GDM1 (cell line): Measurements from ENCODE around the gene TM4SF20.
"Not testable (repeated sequence)": the region's sequence is repeated elsewhere in the genome, so short reads cannot be mapped to it uniquely, and the experiment has no call there.

Experiments
- DNase-seq: peaks from one replicate; lab custom pipeline; 2025; lab: John Stamatoyannopoulos, UW

Gene TM4SF20

DNA sequence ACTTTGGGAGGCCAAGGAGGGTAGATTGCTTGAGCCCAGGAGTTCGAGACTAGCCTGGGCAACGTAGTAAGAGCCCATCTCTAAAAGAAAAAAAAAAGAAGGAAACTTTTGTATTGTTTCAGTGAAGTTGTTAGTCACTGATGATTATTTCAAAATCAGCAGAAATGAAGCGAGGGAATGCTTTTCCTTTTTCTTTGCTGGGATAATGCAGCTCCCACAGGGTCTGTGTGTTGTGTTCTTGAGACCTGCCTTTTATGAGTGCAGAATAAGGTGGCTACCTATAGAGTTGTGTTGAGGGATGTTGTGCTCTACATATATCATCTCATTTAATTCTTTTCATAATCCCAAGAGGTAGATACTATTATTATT lies 11.7 kb downstream of the TM4SF20 start:
- no peak for DNase-seq

DNA sequence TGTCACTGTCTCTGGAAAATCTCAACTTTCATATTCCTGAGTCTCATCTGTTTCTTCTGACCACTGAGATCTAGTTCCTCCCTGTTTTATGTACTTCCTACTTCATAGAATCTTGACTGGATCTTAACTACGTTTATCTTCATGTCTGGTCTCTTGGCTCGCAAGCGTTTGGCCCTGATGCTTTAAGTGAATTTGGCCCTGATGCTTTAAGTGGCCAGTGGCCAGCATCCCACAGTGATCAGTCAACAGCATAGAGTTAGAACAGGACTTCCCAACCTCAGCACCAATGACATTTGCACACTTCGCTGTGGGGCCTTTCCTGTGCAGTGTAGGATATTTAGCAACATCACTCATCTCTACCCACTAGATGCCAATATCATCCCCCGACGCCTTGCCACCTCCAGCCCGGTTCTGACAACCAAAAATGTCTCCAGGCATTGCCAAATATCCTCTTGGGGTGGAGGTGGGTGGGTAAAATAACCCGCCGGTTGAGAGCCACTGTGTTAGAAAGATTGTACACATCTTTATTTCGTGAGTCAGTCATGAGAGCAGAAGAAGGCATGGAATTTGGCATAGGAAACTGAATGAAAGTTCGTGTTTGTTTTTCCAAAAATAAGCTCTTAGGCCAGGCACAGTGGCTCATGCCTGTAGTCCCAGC lies 12.2 kb downstream of the TM4SF20 start:
- no peak for DNase-seq

- no peak for DNase-seq
These were observed 13.3 kb downstream of the TM4SF20 start for GRCh38 chr2:227365833-227366232.

- DNase-seq, result not testable (repeated sequence)
These were observed 14.4 kb downstream of the TM4SF20 start for GRCh38 chr2:227364585-227365263.

DNA sequence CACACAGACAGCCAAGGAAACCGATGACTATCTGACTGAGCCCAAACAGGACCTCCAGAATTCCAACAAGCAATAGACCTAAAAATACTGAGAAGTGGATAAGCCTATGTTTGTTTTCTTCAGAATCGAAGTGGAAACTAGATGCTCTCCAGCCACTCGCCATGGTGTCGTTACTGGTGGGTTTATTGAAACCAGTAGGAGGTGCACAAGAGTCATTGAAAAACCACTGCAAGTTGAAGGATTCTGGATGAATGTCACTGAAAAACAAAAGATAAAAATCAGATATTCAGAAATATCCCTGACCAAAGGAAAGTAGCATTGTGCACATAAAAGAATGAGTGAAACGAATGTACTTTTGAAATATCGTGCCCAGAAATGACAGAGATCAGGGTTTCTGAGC lies 15.3 kb downstream of the TM4SF20 start:
- no peak for DNase-seq

GRCh38 chr2:227360351-227360750 lies 18.8 kb downstream of the TM4SF20 start:
- no peak for DNase-seq

DNA sequence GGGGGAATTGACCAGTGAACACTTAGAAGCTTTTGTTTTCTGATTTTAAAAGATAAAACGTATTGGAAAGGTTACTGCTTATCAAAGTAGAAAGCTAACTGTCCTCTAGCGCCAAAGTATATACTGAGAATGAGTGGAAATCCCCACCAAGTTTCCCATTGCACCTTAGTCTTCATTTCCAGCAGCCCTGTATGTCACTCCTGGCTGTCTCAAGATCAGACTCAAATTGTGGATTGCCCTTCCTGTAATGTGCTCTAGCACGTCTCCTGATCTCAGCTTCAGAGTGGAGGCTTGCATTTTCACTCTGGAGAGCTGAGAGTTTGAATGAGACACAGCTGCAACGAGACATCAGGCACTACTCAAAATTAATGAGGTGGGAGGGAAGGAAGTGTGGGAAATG lies 27.5 kb downstream of the TM4SF20 start:
- DNase-seq, result no peak

GRCh38 chr2:227349989-227350612 lies 29.0 kb downstream of the TM4SF20 start:
- DNase-seq, result no peak

DNA sequence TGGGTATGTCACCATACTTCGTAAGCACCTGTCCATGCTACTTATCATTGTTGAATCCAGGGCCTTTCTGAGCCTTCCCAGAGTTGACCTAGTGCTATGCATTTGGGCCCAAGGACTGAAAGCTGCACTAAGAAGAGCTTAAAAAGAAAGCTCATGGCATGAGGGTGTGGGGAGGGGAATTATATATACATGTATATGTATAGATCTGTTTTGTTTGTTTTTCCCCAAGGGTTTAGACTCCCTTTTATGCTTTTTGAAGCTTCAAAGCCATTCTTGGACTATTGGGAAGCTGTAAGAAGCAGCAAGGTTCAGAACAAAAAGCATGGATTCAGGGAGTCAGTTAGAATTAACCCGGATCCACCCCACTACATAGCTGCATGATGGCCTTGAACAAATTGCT lies 30.8 kb downstream of the TM4SF20 start:
- DNase-seq, result no peak

GRCh38 chr2:227347117-227347516 lies 32.0 kb downstream of the TM4SF20 start:
- no peak for DNase-seq

DNA sequence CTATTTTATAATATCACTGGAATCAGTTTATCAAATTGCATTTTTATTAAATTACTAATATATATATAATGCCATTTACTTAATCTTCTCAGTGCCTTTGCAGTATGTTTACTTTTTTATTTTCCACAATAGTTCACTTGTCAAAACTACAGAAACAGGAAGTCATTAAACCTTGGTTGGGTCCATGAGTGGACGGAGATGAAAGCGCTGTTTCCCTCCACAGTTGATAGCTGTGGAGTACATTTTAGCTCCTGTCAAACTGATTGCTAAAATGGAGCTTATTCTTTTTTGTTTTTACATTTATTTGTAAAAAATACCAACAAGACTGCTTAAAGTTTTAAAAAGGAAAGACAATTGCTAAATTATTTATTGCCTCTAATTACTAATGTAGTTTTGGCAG lies 34.9 kb downstream of the TM4SF20 start:
- DNase-seq, result no peak

DNA sequence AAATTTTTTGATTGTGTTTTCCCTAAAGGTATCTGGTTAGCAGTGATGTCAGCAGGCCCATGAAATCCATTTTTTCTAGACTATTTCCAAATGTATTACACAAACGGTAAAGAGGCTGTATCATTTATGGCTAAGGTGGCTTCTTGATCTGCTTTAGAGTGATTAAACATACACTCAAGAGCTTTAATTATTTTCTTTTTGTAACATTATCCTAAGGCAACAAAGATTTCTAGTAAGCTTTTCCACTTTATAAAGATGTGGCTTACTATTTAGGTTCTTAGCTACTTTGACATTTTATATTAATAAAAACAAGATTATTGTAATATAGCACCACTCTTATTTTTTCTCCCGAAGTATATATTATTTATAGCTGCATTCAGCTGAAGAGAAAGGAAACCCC lies 37.6 kb downstream of the TM4SF20 start:
- DNase-seq, result no peak

- DNase-seq, result no peak
These were observed 39.0 kb downstream of the TM4SF20 start for GRCh38 chr2:227340106-227340505.

DNA sequence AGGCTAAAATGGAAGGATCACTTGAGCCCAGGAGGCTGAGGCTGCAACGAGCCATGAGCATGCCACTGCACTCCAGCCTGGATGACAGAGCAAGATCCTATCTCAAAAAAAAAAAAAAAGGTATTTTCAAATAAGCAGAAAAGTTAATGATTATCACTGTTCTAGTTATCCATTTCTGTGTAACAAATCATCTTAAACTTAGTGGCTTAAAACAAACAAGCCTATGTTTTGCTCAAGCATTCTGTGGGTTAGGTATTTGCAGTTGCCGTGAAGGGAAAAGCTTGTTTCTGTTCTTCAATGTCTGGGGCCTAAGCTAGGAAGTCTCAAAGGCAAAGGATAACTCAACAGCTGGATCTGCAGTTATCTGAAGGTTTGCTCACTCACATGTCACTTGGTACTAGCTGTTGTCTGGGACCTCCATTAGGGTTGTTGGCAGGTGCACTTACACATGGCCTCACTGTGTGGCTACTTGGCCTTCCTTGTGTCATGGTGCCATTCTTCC lies 40.0 kb downstream of the TM4SF20 start:
- DNase-seq, result no peak

GRCh38 chr2:227337442-227337841 lies 41.7 kb downstream of the TM4SF20 start:
- no peak for DNase-seq

- DNase-seq, result no peak
These were observed 43.4 kb downstream of the TM4SF20 start for GRCh38 chr2:227335713-227336112.

- DNase-seq, result no peak
These were observed 52.3 kb downstream of the TM4SF20 start for GRCh38 chr2:227326783-227327182.

DNA sequence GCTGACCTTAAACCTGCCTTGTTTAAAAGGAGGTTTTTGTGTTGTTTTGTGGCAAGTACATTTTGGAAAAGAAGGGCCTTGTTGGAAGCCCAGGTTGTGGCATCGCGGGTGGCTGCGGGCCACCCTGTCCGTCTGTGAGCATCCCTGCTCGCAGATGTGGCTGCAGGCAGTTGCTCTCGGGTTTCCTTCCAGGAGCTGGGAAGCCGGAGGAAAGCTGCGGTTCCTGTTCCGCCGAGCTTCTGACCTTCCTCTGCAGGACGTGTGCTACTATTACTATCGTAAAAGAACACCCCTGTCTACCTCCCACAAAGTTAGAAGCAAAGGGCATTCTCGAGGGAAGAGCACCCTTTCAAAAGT lies 53.3 kb downstream of the TM4SF20 start:
- DNase-seq, result peak; percentile 6

DNA sequence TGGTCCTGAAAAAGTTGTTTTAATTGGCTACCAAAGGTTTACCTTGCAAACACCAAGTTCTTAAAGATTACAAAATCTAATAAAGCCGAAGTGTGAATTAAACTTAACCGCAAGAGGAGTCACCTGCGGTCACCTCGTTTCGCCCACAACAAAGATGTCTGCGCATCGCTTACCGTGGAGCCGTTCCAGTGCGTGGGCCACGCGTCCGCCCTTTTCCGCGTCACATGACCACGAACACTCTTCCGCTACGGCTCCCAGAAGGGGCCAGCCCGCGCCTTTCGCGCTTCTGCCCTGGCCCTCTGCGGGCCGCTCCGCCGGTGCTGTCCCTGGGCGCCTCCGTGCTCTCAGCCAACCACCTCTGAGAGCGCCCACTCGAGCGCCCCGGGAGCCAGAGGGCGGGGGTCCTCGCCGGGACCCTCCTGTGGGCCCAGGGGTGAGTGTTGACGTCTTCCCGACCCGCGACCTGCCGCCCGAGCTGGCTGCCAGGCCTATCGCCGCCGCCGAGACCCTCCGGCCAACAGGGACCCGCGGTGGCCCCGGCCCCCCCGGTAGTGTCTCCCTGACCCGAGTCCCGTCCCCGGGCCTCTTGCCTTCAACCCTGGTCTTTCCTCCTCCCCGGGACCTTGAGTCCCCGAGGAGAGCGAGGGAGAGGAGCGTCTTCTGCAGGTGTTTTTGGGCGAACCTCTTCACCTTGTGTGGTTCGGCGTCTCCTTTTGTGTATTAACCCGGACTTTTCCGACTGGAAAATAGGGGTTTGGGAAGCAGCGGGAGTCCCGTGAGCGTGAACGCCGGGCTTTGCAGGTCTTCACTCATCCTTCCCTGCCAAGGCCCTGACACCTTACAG lies 53.9 kb downstream of the TM4SF20 start, which contains the start of gene MFF:
Gene MFF (plus strand): TSS at position 257 of the 844 bp plus-strand sequence. CDS start 5,415 bp downstream, outside the sequence.
- DNase-seq, result peak; percentile 87

GRCh38 chr2:227324642-227324994 lies 54.5 kb downstream of the TM4SF20 start:
- DNase-seq, result no peak

DNA sequence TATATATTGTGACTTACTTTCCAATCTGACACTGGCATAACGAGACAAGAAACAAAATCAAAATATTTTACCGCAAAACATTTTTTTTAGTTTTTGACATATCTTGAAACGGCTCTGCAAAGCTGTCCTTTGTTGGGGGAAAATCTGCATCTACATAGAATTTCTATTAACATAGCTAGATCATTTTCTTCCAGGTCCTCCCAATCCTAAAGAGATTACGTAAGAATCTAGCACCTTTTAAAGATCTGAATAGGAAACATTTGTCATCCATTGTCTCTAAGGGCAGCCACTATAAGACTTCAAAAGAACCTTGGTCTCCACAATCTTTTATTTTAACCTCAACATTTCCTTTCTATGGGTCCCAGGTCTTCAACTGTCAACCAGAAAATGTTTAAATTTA lies 55.3 kb downstream of the TM4SF20 start:
- no peak for DNase-seq

DNA sequence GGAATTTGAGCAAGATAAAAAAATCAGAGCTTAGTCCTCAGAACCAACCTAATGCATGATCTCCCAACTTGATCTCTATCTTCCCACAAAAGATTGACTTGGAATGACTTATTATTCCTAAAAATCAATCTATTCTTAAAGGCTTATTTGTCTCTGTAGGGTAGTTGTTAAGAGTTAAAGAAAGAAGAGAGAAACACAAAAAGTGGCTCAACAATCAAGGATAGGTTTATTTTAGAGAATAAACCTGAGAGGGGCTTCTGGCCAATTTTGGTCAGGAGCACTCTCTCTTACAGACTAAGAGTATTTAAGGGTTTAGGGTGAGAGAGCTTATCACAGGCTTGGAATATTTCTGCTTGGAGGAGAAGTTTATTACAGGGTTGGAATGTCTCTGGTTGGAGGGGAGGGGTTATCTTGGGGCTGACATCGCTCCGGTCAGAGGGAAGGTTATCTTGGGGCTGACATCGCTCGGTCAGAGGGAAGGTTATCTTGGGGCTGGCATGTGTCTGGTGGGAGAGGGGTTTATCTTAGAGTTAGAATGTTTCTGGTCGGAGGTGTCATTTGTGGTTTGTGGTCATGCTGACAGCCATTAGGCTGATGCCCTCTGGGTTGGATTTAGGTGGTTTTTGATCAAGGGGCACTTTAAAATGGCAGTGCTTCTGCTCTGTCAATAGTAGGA lies 56.4 kb downstream of the TM4SF20 start:
- no peak for DNase-seq
